ENCODE data around the gene PRPH2. TPM values are rescaled to one million over a fixed set of nuclear protein-coding genes. Genes with fewer than 3 reads are reported as not detected.

PRPH2 gene
- polyA plus RNA-seq, 1 donor from 2014 or later = not detected

DNA sequence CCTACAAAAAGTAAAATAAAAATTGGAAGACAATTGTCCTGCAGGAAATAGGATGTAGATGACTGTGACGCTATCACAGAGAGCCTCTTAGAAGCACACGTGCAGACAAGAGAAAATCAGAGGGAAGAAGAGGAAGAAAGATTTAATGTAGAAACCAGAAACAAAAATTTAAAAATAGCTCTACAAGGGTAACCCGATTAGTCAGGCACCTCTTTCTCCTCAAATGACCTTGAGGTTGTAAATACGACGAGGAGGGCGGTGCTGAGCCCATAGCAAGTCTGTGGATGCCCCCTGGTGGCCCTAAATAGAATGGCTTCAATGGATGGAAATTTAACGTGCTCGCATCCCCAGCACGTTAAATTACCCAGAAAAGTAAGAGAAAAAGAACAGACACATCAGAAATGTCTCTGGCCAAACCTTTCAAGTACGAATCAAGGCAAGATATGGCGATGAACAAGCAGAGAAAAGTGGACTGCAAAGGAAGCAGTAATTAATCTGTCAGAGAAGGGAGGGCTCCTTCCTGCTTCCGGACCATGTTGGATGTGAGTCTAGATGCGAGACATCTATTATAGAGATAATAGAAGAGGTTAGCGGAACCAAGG is 4.2 kb upstream of the PRPH2 start:
- no peaks in the 10 kb centered on the region for H4K20me1 ChIP-seq (ENCODE audit: insufficient read depth)
- H3K9me3 ChIP-seq (ENCODE audit: low read length) = no peaks in the 10 kb centered on the region
- no peaks in the 10 kb centered on the region for H3K36me3 ChIP-seq (ENCODE audit: insufficient read depth, low read length)
- no peaks in the 10 kb centered on the region for H3F3A ChIP-seq (ENCODE audit: insufficient read depth, low read length, poor library complexity, severe bottlenecking)
- no peaks in the 10 kb centered on the region for H3K79me2 ChIP-seq (replicated peaks; ENCODE audit: insufficient read depth, low read length)
- no peak overlapping the region for H3K9ac ChIP-seq (ENCODE audit: low read length)
- H3K9me2 ChIP-seq (ENCODE audit: insufficient read depth, low read length) = no peaks in the 10 kb centered on the region
- no peak overlapping the region for H2AFZ ChIP-seq (ENCODE audit: low read depth, low read length)
- H3K27me3 ChIP-seq (ENCODE audit: insufficient read depth, low read depth, low read length) = no peaks in the 10 kb centered on the region
- H3K4me3 ChIP-seq (ENCODE audit: low read length) = no peak overlapping the region
- TF ChIP-seq, protein P1, sequence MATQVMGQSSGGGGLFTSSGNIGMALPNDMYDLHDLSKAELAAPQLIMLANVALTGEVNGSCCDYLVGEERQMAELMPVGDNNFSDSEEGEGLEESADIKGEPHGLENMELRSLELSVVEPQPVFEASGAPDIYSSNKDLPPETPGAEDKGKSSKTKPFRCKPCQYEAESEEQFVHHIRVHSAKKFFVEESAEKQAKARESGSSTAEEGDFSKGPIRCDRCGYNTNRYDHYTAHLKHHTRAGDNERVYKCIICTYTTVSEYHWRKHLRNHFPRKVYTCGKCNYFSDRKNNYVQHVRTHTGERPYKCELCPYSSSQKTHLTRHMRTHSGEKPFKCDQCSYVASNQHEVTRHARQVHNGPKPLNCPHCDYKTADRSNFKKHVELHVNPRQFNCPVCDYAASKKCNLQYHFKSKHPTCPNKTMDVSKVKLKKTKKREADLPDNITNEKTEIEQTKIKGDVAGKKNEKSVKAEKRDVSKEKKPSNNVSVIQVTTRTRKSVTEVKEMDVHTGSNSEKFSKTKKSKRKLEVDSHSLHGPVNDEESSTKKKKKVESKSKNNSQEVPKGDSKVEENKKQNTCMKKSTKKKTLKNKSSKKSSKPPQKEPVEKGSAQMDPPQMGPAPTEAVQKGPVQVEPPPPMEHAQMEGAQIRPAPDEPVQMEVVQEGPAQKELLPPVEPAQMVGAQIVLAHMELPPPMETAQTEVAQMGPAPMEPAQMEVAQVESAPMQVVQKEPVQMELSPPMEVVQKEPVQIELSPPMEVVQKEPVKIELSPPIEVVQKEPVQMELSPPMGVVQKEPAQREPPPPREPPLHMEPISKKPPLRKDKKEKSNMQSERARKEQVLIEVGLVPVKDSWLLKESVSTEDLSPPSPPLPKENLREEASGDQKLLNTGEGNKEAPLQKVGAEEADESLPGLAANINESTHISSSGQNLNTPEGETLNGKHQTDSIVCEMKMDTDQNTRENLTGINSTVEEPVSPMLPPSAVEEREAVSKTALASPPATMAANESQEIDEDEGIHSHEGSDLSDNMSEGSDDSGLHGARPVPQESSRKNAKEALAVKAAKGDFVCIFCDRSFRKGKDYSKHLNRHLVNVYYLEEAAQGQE (IDR thresholded peaks at IDR 0.05; ENCODE audit: borderline replicate concordance) = no peak
- no peak for TF ChIP-seq EZH2 (IDR thresholded peaks at IDR 0.05; ENCODE audit: borderline replicate concordance, insufficient read depth, low read length, poor library complexity, severe bottlenecking)
- no peak for TF ChIP-seq EP300 (conservative IDR thresholded peaks at IDR 0.05; ENCODE audit: poor library complexity, severe bottlenecking)
- no peak for TF ChIP-seq TAF1 (IDR thresholded peaks at IDR 0.05; ENCODE audit: low read depth)
- no peak for TF ChIP-seq POLR2AphosphoS5 (IDR thresholded peaks at IDR 0.05)
- TF ChIP-seq SMC3 (conservative IDR thresholded peaks at IDR 0.05; ENCODE audit: poor library complexity) = peak; percentile 81
- peak; percentile 78 for TF ChIP-seq RAD21 (conservative IDR thresholded peaks at IDR 0.05)
- TF ChIP-seq MXI1 (conservative IDR thresholded peaks at IDR 0.05; ENCODE audit: poor library complexity, severe bottlenecking) = no peak
- TF ChIP-seq, protein P2, sequence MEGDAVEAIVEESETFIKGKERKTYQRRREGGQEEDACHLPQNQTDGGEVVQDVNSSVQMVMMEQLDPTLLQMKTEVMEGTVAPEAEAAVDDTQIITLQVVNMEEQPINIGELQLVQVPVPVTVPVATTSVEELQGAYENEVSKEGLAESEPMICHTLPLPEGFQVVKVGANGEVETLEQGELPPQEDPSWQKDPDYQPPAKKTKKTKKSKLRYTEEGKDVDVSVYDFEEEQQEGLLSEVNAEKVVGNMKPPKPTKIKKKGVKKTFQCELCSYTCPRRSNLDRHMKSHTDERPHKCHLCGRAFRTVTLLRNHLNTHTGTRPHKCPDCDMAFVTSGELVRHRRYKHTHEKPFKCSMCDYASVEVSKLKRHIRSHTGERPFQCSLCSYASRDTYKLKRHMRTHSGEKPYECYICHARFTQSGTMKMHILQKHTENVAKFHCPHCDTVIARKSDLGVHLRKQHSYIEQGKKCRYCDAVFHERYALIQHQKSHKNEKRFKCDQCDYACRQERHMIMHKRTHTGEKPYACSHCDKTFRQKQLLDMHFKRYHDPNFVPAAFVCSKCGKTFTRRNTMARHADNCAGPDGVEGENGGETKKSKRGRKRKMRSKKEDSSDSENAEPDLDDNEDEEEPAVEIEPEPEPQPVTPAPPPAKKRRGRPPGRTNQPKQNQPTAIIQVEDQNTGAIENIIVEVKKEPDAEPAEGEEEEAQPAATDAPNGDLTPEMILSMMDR (IDR thresholded peaks at IDR 0.05; ENCODE audit: poor library complexity, severe bottlenecking) = peak; percentile 82
- no peak overlapping the region for H3K27ac ChIP-seq (ENCODE audit: low read length)
- no peak overlapping the region for H3K4me2 ChIP-seq (ENCODE audit: low read length)

DNA sequence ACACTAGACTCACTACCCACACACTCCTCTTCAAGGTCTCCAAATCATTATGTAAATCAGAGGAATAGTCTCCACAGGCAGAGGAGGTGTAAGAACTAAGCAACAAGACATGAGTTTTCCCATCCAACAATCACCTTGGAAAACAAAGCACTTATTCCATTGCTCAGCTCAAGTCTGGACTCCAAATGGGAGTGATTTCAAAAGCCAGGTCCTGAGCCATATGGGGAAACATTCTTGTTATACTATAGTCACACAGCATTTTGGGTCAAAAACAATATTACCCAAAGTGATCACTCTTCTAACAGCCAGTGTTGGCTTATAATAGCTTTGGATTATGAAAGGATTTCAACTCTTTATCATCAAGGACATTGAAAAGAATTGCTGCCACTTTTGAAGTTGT is 3.6 kb upstream of the PRPH2 start:
- no peak overlapping the region for H2AFZ ChIP-seq (ENCODE audit: low read depth, low read length)
- no peaks in the 10 kb centered on the region for H3K79me2 ChIP-seq (replicated peaks; ENCODE audit: insufficient read depth, low read length)
- no peaks in the 10 kb centered on the region for H3K9me2 ChIP-seq (ENCODE audit: insufficient read depth, low read length)
- no peak overlapping the region for H3K27ac ChIP-seq (ENCODE audit: low read length)
- H3K9me3 ChIP-seq (ENCODE audit: low read length) = no peaks in the 10 kb centered on the region
- H3K4me2 ChIP-seq (ENCODE audit: low read length) = no peak overlapping the region
- H3K9ac ChIP-seq (ENCODE audit: low read length) = no peak overlapping the region
- H3K4me3 ChIP-seq (ENCODE audit: low read length) = no peak overlapping the region
- H3K27me3 ChIP-seq (ENCODE audit: insufficient read depth, low read depth, low read length) = no peaks in the 10 kb centered on the region
- H4K20me1 ChIP-seq (ENCODE audit: insufficient read depth) = no peaks in the 10 kb centered on the region
- H3F3A ChIP-seq (ENCODE audit: insufficient read depth, low read length, poor library complexity, severe bottlenecking) = no peaks in the 10 kb centered on the region
- H3K36me3 ChIP-seq (ENCODE audit: insufficient read depth, low read length) = no peaks in the 10 kb centered on the region
- TF ChIP-seq EP300 (conservative IDR thresholded peaks at IDR 0.05; ENCODE audit: poor library complexity, severe bottlenecking) (no peak), TAF1 (IDR thresholded peaks at IDR 0.05; ENCODE audit: low read depth) (no peak), POLR2AphosphoS5 (IDR thresholded peaks at IDR 0.05) (no peak), MXI1 (conservative IDR thresholded peaks at IDR 0.05; ENCODE audit: poor library complexity, severe bottlenecking) (no peak), EZH2 (IDR thresholded peaks at IDR 0.05; ENCODE audit: borderline replicate concordance, insufficient read depth, low read length, poor library complexity, severe bottlenecking) (no peak), SMC3 (conservative IDR thresholded peaks at IDR 0.05; ENCODE audit: poor library complexity) (no peak), RAD21 (conservative IDR thresholded peaks at IDR 0.05) (no peak)
- TF ChIP-seq, protein P1 (IDR thresholded peaks at IDR 0.05; ENCODE audit: borderline replicate concordance) = no peak
- TF ChIP-seq, protein P2 (IDR thresholded peaks at IDR 0.05; ENCODE audit: poor library complexity, severe bottlenecking) = no peak
